ENCODE data around the gene TLNRD1.

TLNRD1 gene

DNA sequence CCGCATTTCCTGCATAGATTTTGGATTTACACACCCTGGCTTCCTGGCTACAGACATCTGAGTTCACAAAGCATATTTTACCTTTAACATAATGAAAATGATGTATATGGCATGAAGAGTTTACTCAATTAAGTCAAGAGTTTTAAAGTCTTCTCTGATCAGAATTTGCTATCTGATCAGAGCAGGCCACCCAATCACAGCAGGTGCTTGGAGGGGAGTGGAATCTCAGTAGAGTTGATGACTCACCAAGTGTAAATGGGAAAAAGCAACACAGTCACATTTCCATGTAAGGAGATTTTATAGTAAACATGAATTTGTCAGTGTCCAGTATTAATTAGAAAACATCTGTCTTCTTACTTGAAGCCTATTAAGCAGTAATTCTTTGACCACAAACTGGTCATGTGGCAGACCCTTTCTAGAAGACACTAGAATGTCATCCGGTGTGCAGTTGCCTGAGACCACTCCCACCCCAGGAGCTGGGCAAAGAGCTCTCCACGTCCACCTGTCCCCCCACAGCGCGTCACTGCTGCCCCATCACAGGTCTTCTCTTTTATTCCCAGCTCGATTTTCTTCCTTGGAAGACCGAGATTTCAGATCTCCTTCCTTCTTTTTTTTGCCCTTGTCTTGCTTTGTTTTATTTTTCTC is 21.9 kb upstream of the TLNRD1 start:
- peak; percentile 57 for DNase-seq

DNA sequence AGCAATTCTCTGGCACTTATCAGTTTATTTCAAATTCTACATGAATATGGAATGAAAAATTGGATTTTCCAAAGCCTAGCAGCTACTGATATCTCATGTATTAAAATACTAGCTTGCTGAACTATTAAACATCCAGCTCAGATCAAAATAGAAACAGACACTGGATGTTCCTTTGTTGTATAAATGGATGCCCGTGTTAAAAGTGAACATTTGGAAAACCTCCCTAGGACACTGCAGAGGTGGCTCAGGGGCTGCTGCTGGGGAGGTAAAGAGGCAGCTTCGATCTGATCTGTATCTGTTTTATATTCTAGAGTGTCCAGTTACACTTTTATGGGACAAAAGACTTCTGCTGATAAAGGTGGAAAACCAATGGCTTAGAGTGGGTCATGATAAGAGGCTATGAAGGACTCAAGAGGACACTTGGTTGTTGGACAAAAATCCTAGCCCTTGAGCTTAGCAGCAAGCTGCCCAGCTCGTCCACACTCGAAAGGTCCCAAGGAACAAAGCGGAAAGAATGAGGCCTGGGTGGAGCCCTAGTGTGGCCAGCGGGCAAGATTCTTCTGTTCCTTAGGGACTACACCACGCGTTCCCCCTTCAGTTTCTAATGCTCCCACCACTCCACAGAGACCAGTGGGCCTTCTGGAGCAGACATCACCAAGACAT is 21.1 kb upstream of the TLNRD1 start:
- no peak for DNase-seq

DNA sequence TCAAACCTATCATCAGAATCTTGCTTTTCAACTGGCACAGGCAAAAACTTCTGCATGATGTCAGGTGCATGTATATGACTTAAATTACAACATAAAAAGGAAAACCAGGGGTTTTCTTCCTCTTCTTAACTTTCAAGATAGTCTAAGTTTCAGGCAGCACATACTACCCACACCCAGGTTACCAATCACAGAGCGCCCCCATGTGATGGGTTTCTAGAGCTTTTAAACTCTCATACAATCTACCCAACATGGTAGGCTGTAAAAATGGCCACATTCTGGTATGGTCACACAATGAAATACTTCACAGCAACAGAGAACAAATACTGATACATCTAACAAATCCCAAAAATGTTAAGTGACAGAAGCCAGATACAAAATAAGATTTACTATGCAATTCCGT is 18.5 kb upstream of the TLNRD1 start:
- no peak for DNase-seq

DNA sequence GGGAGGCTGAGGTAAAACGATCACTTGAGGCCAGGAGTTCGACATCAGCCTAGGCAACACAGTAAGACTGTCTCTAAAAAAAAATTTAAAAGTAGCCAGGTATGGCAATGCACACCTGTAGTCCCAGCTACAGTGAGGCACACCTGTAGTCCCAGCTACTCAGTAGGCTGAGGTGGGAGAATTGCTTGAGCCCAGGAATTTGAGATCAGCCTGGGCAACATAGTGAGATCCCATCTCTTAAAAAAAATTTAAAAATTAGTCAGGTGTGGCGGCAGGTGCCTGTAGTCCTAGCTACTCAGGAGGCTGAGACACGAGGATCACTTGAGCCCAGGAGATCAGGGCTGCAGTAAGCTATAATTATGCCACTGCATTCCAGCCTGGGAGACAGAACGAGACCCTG is 17.9 kb upstream of the TLNRD1 start:
- no peak for DNase-seq

DNA sequence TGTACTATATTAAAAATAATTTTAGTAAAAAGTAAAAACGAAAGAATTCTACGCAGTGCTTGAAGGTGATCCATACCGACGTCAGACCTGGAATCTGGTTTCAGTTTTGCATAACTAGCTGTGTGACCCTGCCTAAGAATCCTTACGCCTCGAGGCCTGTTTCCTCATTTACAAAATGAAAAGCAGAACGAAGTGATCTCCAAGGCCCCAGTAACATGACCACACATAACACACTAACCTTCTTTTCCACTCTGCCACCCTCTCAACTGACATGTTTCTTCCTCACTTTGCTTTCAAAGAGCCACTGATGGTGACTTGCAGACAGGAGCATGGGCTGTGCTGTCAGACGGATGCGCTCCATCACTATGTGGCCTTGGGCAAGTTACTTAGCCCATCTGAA is 15.9 kb upstream of the TLNRD1 start:
- no peak for DNase-seq

DNA sequence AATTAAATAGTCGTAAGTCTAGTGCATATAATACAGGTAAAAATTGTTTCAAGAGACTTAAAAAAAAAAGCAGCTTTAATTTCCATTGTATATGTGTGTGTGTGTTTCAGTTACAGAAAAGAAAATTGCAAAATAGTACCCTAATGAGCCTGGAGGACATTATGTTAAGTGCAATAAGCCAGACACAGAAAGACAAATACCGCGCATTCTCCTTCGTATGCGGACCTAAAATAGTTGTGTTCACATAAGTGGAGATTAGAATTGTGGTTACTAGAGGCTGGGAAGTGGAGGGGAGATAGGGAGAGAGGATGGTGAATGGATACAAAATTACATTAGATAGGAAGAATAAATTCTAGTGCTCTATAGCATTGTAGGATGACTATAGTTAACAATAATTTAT is 14.7 kb upstream of the TLNRD1 start:
- no peak for DNase-seq

DNA sequence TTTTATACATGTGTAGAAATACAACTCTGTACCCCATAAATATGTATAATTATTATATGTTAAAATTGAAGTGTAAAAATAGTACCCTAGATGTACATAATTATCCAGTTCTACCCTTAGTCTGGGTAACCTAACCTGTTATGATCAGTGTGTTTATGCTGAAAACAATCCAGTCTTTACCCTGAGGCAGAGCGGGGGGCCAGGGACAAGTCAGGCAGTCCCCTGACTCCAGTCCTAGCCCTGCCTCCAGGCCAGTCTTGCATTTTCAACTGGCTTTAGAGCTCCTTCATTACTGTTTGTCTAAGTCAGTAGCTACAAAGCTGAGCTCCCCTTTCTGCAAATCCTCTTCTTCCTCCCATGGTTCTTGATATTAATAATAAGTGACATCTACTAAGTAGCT is 14.2 kb upstream of the TLNRD1 start:
- DNase-seq, result no peak

DNA sequence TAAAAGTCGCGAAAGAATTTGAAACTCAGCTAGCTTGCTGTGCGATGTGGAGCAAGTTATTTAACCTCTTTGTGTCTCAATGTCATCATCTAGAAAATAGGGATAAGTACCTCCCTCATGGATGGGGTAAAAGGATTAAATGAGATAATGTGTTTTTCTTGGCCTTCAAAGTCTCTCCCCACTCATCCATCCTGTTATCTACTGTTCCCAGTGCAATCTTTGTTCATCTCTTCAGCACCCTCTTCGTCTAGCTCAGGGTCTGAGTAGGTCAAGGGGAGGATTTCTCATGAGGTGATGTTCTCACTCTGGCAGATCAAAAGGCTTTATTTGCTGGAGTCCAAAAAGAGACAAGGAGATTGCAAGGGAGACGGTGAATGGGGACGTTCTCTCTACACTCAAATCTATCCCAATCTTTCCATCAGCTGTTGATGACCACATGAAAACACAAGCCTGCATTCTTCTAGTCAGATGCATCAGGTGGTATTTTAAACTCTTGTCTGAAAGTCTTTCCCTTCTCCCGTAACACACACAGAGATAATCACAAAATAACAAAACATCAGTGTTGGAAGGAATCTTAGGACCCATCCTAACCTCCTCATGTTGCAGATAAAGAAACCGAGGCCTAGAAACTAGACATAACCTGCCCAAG is 12.5 kb upstream of the TLNRD1 start:
- no peak for DNase-seq

DNA sequence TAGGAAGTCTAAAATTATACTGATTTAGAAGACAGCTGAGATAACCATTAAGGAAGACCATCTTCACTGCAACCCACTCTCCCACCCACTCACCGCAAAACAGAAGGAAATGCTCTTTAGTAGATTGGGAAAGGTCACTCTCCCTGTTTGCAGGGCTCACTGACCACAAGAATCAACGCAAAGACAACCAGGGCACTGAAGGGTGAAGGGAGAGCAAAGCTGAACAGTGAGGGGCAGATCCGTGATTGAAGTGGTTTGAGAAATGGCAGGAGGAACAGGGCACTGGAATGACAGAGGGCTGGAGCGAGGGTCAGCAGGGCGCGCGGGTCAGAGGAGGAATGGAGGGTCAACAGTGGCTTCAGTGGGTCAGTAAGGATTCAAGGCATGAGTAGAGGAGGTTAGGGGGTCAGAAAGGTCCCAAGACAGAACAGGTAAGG is 11.6 kb upstream of the TLNRD1 start:
- DNase-seq, result no peak

DNA sequence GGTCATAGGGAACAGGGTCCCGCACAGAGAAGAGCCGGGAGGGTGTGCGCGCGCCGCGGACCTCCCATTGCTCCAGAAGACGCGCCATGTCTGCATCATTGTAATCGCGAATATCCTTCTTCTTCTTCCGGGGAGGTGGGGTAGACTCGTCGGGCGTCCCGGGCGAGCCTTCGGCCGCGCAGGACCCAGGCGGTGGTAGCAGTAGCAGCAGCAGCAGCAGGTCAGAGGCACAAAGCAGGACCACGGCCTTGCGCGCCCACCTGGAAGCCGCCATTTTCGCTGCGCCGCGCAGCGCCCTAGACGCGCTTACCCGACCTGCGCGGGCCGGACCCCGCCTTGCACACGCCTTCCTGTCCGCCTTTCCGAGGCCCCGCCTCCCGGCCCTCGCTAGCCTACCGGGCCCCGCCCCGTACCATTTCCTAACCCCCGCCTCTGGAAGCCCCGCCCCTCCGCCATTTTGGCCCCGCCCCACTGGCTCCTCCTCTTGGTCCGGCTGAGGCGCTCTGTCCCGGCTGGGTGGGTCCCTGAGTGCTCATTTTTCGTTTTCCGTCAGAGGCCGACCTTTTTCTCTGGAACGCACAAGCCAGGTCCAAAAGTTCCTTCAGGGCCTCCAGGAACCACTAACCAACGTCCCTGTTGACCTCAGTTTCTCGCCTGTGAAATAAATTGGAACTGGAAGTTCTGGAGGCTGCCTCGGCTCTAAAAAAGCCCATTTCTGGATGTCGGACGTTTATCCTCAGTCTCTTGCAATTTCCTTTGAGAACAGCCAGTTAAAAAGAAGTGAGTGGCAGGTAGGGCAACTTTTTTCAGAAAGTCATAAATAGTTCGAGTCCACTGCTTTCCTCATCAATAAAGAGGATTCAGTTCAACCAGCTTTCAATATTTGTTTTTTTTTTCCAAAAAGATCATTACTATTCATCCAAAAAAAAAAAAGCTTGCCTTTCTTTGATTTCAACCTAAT is 10.9 kb upstream of the TLNRD1 start, which contains the start of gene MESD:
MESD (minus strand) TSS at position 302 of the 961 bp plus-strand sequence; CDS start at position 274, 28 bp downstream.
- DNase-seq, result peak; percentile 95

DNA sequence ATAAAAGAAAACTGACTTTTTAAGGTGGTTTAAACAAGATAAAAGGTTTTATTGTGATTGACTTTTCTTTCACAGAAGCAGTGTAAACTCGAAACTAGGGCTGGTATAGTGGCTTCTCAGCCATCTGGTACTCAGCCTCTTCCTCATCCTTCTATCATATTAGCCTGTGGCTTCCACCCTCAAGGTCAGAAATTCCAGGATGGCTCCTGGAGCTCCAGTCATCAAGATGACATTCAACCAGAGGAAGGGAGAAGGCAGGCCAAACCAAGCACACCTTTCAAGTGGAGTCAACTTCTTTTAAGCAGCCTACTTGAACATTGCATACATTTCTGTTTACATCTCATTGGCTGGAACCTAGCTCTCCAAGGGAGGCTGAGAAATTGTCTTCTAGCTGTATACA is 9.8 kb upstream of the TLNRD1 start:
- peak; percentile 17 for DNase-seq

DNA sequence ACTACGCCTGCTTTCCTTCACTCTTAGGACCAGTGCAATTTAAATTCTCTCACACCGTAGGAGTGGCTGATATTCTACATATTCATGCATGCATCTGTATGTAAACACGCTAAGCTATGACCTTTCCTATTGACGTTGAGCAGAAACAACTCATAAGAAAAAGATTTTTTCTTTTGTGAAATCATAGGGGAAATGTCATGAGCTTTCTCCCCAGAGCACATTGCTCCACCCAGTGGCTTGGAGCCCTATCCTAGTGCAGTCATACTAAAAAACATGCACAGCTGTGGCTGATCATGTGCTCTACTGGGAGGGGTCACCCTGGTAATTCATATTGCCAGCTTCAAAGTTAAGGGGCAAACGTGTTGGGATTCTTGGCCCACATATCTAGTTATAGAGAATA is 9.3 kb upstream of the TLNRD1 start:
- DNase-seq, result peak; percentile 51

DNA sequence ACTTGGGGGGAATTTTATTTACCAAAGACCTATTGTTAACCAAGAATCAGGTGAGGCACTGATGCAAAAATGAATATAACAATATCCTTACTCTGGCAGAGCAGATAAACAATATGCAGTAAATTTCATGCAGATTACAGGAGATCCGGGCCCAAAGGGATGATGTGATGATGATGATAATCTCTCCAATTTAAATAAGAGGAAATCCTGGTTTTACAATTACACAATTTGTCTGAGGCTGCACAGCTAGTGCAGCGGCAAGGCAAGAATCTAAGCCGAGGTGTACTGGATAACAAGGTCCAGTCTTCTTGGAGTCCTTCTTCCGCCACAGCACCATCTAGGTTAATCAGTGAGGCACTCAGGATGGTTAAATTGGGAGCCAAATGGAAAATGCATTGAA is 8.7 kb upstream of the TLNRD1 start:
- DNase-seq, result no peak

DNA sequence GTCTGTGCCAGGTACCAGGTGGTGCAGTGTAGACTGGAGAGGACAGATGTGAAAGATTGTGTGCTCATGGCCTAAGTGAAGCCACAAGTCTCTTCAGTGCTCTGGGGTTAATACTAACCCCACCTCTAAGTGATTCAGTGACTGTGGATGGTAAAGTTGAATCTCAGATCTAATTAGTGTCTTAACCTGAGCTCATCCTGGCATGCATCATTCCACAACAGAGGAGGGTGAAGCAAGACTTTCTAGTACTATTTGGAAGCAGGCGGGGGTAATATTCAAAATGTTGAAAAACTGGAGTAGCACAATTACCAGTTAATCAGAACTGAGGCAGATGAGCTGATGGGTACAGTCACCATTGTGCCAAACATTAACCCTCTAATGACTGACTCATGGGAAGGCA is 8.3 kb upstream of the TLNRD1 start:
- DNase-seq, result no peak

DNA sequence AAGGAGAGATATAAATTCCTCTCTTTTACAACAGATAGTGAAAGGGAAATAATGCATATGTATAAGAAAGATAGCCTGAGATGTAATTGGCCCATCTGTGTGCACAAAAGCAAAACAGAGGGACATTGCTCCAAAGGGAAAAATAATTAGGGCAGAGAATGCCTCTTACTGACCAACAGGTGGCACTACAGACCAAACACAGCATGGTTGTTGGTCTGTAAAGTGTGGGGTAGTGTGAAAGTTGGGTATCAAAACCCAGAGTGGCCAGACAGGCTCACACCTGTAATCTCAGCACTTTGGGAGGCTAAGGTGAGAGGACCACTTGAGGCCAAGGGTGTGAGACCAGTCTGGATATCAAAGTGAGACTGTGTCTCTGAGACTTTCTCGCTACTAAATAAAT is 4.5 kb upstream of the TLNRD1 start:
- DNase-seq, result no peak

DNA sequence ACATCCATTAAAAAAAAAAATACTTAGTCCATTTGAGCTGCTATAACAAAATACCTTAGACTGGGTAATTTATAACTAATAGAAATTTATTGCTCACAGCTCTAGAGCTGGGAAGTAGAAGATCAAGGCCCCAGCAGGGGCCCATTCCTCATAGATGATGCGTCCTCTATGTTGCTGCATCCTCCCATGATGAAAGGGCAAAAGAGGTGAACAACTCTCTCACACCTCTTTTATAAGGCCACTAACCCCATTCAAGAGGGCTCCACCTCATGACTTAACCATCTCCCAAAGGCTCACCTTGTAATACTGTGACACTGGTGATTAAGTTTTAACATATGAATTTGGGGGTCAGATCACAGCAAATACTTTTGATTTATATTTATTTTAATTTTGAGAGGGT is 3.0 kb upstream of the TLNRD1 start:
- DNase-seq, result no peak

DNA sequence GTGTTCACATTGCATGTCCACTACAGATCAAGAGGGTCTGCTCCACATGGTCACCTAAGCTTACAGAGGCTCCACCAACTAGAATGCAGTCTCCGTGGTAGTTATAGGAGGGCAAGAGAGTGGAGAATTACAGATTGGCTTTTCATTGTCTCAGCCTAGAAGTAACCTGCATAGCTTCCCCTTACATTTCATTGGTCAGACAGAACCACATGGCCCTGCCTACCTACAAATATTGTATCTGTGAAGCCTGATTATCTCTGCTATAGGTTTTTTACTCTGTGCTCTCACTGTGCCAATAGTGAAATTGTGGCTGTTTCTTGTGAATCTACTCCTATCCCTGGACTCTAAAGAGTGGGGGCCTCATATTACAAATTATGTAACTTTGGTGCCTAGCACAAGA is 2.5 kb upstream of the TLNRD1 start:
- no peak for DNase-seq

DNA sequence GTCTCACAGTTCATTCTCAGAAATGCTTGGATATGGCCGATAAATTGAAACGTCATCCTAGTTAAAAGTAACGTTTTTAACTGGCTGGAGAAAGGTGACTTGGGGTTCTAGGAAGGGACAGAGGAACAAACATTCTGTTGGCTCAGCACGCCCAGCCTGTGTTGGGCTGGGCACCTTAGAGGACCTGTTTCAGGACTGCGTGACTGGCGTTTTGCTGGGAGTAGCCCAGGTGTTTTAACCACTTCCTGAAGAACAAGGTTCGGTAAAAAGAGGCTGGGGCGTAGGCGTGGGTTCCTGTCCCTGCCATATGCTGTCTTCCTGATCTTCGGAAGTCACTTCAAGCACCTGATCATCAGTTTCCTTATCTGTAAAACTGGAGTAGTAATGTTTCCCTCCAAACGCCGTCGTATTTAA is 1.1 kb upstream of the TLNRD1 start:
- DNase-seq, result no peak

DNA sequence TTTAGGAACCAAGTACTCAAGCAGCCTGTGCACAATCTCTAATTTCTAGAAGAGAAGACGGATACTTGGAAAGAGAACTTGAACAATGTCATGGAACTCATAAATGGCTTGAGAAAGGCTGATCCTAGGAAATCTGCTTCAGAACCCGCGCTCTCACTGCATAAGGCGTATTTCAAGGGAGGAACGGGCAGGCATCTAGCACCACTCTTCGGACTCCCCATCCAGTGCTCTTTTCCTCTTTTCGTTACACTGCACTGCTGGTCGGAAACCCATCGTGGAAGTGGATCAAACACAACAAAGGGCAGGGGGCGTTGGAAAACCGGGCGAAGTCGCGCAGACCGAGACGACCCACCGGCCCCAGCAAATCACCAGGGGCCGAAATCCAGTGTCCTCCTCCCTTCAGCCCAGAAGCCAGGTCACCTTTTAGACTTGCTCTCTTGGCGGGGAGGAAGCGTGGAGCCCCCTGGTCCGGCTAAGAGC is 539 bp upstream of the TLNRD1 start:
- DNase-seq, result no peak

DNA sequence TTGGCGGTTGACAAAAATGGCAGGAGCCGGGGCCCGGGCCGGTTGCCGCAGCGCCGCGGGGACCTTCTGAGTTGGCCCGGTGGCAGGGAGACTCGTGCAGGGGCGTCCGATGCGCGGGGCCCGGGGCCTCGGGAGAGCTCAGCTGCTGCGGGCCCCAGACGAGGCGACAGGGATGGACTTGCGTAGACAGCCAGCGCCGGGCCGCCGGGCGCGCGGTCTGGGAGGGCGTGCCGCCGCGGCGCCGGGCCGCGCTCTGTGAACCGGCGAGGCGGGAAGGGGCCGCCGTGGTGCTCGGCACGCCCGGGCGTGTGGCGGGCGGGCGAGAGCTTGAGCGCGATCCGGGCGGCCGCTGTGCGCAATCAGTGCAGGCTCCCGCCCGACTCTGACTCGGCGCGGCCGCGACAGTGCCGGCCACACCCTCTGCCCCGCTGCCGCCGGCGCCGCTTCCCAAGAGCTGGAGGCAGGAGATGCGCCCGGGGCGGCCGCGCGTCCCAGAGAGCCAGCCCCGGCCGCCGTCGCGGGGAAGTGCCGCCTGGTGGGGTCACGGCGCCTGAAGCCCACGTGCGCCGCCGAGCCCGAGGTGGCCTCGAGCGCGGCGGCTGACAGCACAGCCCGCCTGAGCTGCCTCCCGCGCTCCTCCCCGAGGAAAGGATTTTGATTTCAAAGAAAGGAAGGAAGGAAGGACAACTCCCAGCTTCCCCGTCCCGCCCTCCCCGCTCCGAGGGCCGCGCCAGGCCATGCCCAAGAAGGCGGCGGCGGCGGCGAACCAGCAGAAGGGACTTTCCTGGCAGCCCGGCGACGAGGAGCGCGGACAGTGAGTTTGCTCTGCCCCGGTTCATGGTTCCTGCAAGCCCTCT is 657 bp downstream of the TLNRD1 start:
- DNase-seq, result peak; percentile 48

DNA sequence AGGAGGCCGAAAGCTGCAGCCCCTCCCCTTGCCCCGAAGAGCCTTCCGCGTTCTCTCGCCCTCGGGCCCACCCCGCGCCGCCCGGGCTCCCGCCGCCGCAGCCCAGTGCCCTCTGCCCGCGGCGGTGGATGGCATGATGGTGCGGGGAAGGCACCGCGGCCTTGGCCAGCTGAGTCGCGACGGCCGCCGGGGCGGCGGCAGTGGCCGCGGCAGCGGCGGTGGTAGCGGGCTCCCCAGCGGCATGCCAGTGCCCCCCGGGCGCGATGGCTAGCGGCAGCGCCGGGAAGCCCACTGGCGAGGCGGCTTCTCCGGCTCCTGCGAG is 1.2 kb downstream of the TLNRD1 start:
- no peak for DNase-seq

Data from fibroblast of skin of abdomen (primary cell).